Neural cell (in vitro differentiated cells): Measurements from ENCODE around the gene SMARCA4. TPM values are rescaled to one million over a fixed set of nuclear protein-coding genes. Genes with fewer than 3 reads are reported as not detected.

Experiments
- H2AFZ ChIP-seq: fragments of 200-600, 300-800 bp; sonication (generic), shearing (Covaris generic); 2 replicates; pipeline ENCODE4 v1.6.0; 2014; ENCODE audit warnings: low read depth, mild to moderate bottlenecking, antibody characterized with exemption, low read length, moderate library complexity
- H3F3A ChIP-seq: fragments of 200-600 bp; shearing (Covaris generic); 2 replicates; pipeline ENCODE4 v1.6.1; 2016; ENCODE audit warnings: mild to moderate bottlenecking, moderate library complexity, mixed read lengths, antibody characterized with exemption, low read length; ENCODE audit not compliant: insufficient read depth, poor library complexity, severe bottlenecking
- H3K27ac ChIP-seq: fragments of 200-600, 300-800 bp; sonication (generic), shearing (Covaris generic); 2 replicates; pipeline ENCODE4 v1.5.1; 2014; ENCODE audit warnings: mild to moderate bottlenecking, low read length, moderate library complexity
- H3K27me3 ChIP-seq: fragments of 300-800, 200-600 bp; sonication (generic), shearing (Covaris generic); 2 replicates; pipeline ENCODE4 v1.6.0; 2014; ENCODE audit warnings: mild to moderate bottlenecking, low read depth, low read length, moderate library complexity; ENCODE audit not compliant: insufficient read depth
- H3K36me3 ChIP-seq: fragments of 300-800, 200-600 bp; sonication (generic), shearing (Covaris generic); 2 replicates; pipeline ENCODE4 v1.5.1; 2014; ENCODE audit warnings: mild to moderate bottlenecking, antibody characterized with exemption, low read length, moderate library complexity; ENCODE audit not compliant: insufficient read depth
- H3K4me2 ChIP-seq: fragments of 300-800, 200-600 bp; sonication (generic), shearing (Covaris generic); 2 replicates; pipeline ENCODE4 v1.6.0; 2014; ENCODE audit warnings: mild to moderate bottlenecking, low read length
- H3K4me3 ChIP-seq: fragments of 300-800, 200-600 bp; sonication (generic), shearing (Covaris generic); 2 replicates; pipeline ENCODE4 v1.5.1; 2014; ENCODE audit warnings: mild to moderate bottlenecking, low read length, moderate library complexity
- H3K79me2 ChIP-seq: fragments of 200-600 bp; shearing (Covaris generic); replicated peaks from 2 replicates; pipeline ENCODE4 v1.6.0; 2014; ENCODE audit warnings: mild to moderate bottlenecking, low read length, moderate library complexity; ENCODE audit not compliant: insufficient read depth
- H3K9ac ChIP-seq: fragments of 300-800, 200-600 bp; sonication (generic), shearing (Covaris generic); 2 replicates; pipeline ENCODE4 v1.6.1; 2016; ENCODE audit warnings: mild to moderate bottlenecking, low read length, mixed read lengths
- H3K9me2 ChIP-seq: fragments of 200-600 bp; shearing (Covaris generic); 2 replicates; pipeline ENCODE4 v1.6.1; 2016; ENCODE audit warnings: mild to moderate bottlenecking, low read length, mixed read lengths; ENCODE audit not compliant: insufficient read depth
- H3K9me3 ChIP-seq: fragments of 200-600, 300-800 bp; sonication (generic), shearing (Covaris generic); 2 replicates; pipeline ENCODE4 v1.6.1; 2016; ENCODE audit warnings: mild to moderate bottlenecking, mixed run types, low read length, moderate library complexity, mixed read lengths
- H4K20me1 ChIP-seq: fragments of 200-600 bp; shearing (Covaris generic); 2 replicates; pipeline ENCODE4 v1.6.1; 2016; ENCODE audit warnings: mild to moderate bottlenecking, mixed run types; ENCODE audit not compliant: insufficient read depth
- CTCF ChIP-seq: fragments of 450-650 bp; IDR thresholded peaks from 2 replicates; pipeline ENCODE4 v1.5.1; 2014; ENCODE audit warnings: antibody characterized with exemption, mild to moderate bottlenecking, moderate library complexity; ENCODE audit not compliant: poor library complexity, severe bottlenecking
- EP300 ChIP-seq: fragments of 450-650 bp; conservative IDR thresholded peaks from 2 replicates; pipeline ENCODE4 v1.6.1; 2014; ENCODE audit warnings: antibody characterized with exemption, mild to moderate bottlenecking, moderate library complexity; ENCODE audit not compliant: poor library complexity, severe bottlenecking
- EZH2 ChIP-seq: fragments of 200-600, 300-800 bp; shearing (Covaris generic), sonication (generic); IDR thresholded peaks from 2 replicates; pipeline ENCODE4 v1.6.1; 2014; ENCODE audit warnings: antibody characterized with exemption, low read length, borderline replicate concordance, mild to moderate bottlenecking; ENCODE audit not compliant: insufficient read depth, poor library complexity, severe bottlenecking
- MXI1 ChIP-seq: fragments of 450-650 bp; conservative IDR thresholded peaks from 2 replicates; pipeline ENCODE4 v1.6.1; 2014; ENCODE audit warnings: antibody characterized with exemption, mild to moderate bottlenecking; ENCODE audit not compliant: poor library complexity, severe bottlenecking
- POLR2AphosphoS5 ChIP-seq: IDR thresholded peaks from 2 replicates; pipeline ENCODE4 v1.6.1; 2012
- RAD21 ChIP-seq: fragments of 450-650 bp; conservative IDR thresholded peaks from 2 replicates; pipeline ENCODE4 v1.6.1; 2014; ENCODE audit warnings: antibody characterized with exemption, mild to moderate bottlenecking, moderate library complexity
- SMC3 ChIP-seq: fragments of 450-650 bp; conservative IDR thresholded peaks from 2 replicates; pipeline ENCODE4 v1.6.1; 2014; ENCODE audit warnings: antibody characterized with exemption, mild to moderate bottlenecking, moderate library complexity; ENCODE audit not compliant: poor library complexity
- TAF1 ChIP-seq: IDR thresholded peaks from 2 replicates; pipeline ENCODE4 v1.6.1; 2012; ENCODE audit warnings: low read depth
- polyA plus RNA-seq: library from polyadenylated mRNA; depleted of rRNA; stranded (reverse); fragments of >200 nt; gene quantifications from 2 replicates; pipeline ENCODE4 v1.2.3, GENCODE V29; 2014
- TF ChIP-seq, protein P1 (sequence below): IDR thresholded peaks from 2 replicates; pipeline ENCODE4 v1.6.1; 2012; ENCODE audit warnings: borderline replicate concordance

Gene SMARCA4
- polyA plus RNA-seq, 1 donor from 2014 or later: 97.3 TPM

GRCh38 chr19:11090997-11091702 is 130.3 kb downstream of the SMARCA4 start:
- Histone ChIP-seq H3K4me2 (peak overlapping the region; percentile 87), H3K9me3 (no peaks in the 10 kb centered on the region), H3K9me2 (no peaks in the 10 kb centered on the region), H3K36me3 (no peaks in the 10 kb centered on the region), H4K20me1 (no peaks in the 10 kb centered on the region), H3K4me3 (peak overlapping the region; percentile 75), H3K79me2 (peaks cover 54% of the 10 kb centered on the region), H3F3A (peaks cover 7% of the 10 kb centered on the region), H2AFZ (no peak overlapping the region), H3K27ac (peak overlapping the region; percentile 97), H3K27me3 (no peaks in the 10 kb centered on the region), H3K9ac (peak overlapping the region; percentile 98)
- no peak for TF ChIP-seq RAD21

GRCh38 chr19:11091703-11092153 is 130.9 kb downstream of the SMARCA4 start:
- no peaks in the 10 kb centered on the region for H4K20me1 ChIP-seq

More at GRCh38 chr19:11091703-11092153, 130.9 kb downstream of the SMARCA4 start:
- peak overlapping the region; percentile 75 for H3K4me3 ChIP-seq
- peaks cover 7% of the 10 kb centered on the region for H3F3A ChIP-seq
- H3K9me3 ChIP-seq: no peaks in the 10 kb centered on the region
- peak overlapping the region; percentile 97 for H3K27ac ChIP-seq
- no peak overlapping the region for H2AFZ ChIP-seq
- peaks cover 59% of the 10 kb centered on the region for H3K79me2 ChIP-seq
- H3K4me2 ChIP-seq: peak overlapping the region; percentile 87
- no peaks in the 10 kb centered on the region for H3K9me2 ChIP-seq
- TF ChIP-seq EZH2 (no peak), EP300 (peak; percentile 16), TAF1 (no peak), SMC3 (no peak), MXI1 (no peak), RAD21 (no peak), POLR2AphosphoS5 (no peak), CTCF (no peak)
- TF ChIP-seq, protein P1, sequence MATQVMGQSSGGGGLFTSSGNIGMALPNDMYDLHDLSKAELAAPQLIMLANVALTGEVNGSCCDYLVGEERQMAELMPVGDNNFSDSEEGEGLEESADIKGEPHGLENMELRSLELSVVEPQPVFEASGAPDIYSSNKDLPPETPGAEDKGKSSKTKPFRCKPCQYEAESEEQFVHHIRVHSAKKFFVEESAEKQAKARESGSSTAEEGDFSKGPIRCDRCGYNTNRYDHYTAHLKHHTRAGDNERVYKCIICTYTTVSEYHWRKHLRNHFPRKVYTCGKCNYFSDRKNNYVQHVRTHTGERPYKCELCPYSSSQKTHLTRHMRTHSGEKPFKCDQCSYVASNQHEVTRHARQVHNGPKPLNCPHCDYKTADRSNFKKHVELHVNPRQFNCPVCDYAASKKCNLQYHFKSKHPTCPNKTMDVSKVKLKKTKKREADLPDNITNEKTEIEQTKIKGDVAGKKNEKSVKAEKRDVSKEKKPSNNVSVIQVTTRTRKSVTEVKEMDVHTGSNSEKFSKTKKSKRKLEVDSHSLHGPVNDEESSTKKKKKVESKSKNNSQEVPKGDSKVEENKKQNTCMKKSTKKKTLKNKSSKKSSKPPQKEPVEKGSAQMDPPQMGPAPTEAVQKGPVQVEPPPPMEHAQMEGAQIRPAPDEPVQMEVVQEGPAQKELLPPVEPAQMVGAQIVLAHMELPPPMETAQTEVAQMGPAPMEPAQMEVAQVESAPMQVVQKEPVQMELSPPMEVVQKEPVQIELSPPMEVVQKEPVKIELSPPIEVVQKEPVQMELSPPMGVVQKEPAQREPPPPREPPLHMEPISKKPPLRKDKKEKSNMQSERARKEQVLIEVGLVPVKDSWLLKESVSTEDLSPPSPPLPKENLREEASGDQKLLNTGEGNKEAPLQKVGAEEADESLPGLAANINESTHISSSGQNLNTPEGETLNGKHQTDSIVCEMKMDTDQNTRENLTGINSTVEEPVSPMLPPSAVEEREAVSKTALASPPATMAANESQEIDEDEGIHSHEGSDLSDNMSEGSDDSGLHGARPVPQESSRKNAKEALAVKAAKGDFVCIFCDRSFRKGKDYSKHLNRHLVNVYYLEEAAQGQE: peak; percentile 29
- no peaks in the 10 kb centered on the region for H3K36me3 ChIP-seq
- no peaks in the 10 kb centered on the region for H3K27me3 ChIP-seq
- H3K9ac ChIP-seq: peak overlapping the region; percentile 98
